Omental fat pad (tissue), 4 donors: ENCODE results near the gene CASD1. TPM values are rescaled to one million over a fixed set of nuclear protein-coding genes. Genes with fewer than 3 reads are reported as not detected.

ENCODE experiments used
- ATAC-seq: fragments of 150-250 bp; one replicate; pipeline ENCODE4 v1.9.1; 2016; ENCODE audit warnings: mild to moderate bottlenecking, moderate library complexity; ENCODE audit not compliant: low FRiP score
- DNase-seq: peaks from one replicate; pipeline ENCODE4 v3.0.0-alpha.2; 2019; ENCODE audit warnings: low spot score
- total RNA-seq, 4 donors: library from RNA; depleted of rRNA; stranded (reverse); fragments of >200 nt; gene quantifications; one replicate each; pipeline ENCODE4 v1.1.0, GENCODE V29; 2016
- TF ChIP-seq, protein P1 (sequence below), 3 donors: fragments of 450-650 bp; IDR thresholded peaks; one replicate each; pipeline ENCODE4 v1.5.1; 2016 to 2017; ENCODE audit warnings: antibody characterized with exemption in 3 of 3, mild to moderate bottlenecking in 3 of 3, moderate library complexity in 2 of 3

Gene CASD1
- total RNA-seq, 4 donors from 2014 or later: 19.1 to 34.5 (median 23.3) TPM

DNA sequence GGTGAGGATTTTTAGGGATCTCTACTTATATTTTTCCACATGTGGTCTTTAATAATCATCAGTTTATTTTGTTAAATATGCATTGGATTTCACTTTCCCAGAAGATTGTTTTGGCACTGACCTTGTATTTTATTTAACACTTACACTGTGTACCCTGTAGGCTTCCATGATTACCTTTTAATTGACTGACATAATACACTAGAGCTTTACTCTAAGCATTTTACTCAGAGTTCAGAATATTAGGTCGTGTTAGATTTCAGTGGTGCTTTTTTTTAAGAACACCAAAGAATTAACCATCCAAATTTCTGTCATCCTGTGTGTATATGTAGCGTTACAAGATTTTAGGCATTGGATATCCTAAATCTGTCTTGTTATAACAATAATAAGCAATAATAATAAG is 23.1 kb downstream of the CASD1 start:
- TF ChIP-seq, protein P1, sequence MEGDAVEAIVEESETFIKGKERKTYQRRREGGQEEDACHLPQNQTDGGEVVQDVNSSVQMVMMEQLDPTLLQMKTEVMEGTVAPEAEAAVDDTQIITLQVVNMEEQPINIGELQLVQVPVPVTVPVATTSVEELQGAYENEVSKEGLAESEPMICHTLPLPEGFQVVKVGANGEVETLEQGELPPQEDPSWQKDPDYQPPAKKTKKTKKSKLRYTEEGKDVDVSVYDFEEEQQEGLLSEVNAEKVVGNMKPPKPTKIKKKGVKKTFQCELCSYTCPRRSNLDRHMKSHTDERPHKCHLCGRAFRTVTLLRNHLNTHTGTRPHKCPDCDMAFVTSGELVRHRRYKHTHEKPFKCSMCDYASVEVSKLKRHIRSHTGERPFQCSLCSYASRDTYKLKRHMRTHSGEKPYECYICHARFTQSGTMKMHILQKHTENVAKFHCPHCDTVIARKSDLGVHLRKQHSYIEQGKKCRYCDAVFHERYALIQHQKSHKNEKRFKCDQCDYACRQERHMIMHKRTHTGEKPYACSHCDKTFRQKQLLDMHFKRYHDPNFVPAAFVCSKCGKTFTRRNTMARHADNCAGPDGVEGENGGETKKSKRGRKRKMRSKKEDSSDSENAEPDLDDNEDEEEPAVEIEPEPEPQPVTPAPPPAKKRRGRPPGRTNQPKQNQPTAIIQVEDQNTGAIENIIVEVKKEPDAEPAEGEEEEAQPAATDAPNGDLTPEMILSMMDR (IDR thresholded peaks at IDR 0.05): no peak
- DNase-seq (no peak), ATAC-seq (no peak)

DNA sequence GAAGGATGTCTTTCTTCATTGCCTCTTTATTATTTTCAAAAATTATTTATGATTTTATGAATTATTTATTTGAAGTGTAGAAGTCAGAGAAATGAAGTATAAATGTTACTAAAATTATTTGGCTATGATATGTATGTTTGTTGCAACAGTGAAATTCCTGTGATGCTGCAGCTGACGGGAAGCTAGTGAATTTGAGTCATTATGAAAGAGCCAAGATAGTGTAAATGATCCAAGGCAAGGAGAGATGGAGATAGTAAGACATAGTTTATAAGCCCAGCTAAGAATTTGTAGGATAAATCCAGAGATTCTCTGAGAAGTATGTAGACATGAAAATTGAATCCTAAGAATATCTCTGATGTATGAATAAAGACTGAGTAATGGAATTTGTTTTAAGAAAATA is 30.8 kb downstream of the CASD1 start:
- DNase-seq: no peak
- TF ChIP-seq, protein P1 (IDR thresholded peaks at IDR 0.05): no peak

DNA sequence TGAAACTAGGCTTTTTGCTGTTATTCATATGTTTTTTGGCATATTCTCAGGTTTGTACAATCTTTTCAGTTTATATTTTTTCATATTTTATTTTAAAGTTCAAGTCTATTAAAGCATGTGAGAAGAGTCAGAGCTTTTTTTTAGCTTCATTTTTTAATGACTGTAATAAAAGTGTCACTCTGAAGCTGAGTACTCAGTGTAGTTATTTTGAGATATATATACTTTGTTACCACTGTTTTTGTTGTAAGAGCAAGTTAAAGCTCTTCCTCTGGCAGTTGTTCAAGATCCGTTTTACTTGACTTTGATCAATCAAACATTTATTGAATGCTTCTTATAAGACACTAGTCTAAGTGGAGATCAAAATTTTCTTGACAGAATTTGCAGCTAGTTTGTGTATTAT is 37.5 kb downstream of the CASD1 start:
- TF ChIP-seq, protein P1 (IDR thresholded peaks at IDR 0.05): no peak
- ATAC-seq (no peak), DNase-seq (no peak)

More for the DNA sequence above, 30.8 kb downstream of the CASD1 start:
- no peak for ATAC-seq

DNA sequence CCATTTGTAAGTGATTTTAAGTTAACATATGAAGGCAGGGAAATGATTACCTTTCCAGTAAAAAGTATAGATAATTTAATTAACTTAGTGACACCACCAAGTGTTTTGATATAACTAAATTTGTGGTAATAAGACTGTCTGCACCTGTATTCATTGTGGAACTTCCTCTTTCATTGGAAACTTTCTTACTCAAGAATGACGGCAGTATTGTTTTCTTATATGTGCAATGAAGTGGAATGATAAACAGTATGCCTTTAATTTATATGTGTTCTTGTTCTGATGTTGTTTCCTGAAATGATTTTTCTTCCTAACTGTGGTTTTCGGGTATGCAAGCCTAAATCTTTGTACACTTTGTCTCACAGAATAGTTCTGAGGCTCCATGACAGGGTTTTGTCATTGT is 46.4 kb downstream of the CASD1 start:
- ATAC-seq (no peak), DNase-seq (no peak)
- TF ChIP-seq, protein P1 (IDR thresholded peaks at IDR 0.05): no peak

DNA sequence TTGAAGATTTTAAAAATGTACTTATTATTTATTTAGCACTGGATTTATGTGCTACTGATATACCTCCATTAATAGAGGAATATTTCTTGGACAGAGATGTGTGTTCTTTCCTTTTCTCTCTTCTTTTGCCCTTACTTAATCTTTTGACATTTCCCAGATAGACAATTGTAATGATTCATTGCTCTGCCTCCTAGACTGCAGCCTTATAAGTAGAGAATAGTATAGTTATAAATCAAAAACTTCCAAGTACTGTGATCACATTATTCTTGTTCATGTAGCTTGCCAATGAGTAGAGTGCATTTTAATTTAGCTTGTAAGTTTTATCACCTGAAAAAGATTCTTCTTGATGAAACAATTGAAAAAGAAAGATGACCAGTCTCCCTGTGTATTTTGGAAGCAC is 47.6 kb downstream of the CASD1 start:
- ATAC-seq: no peak
- DNase-seq: no peak
- TF ChIP-seq, protein P1 (IDR thresholded peaks at IDR 0.05): no peak

DNA sequence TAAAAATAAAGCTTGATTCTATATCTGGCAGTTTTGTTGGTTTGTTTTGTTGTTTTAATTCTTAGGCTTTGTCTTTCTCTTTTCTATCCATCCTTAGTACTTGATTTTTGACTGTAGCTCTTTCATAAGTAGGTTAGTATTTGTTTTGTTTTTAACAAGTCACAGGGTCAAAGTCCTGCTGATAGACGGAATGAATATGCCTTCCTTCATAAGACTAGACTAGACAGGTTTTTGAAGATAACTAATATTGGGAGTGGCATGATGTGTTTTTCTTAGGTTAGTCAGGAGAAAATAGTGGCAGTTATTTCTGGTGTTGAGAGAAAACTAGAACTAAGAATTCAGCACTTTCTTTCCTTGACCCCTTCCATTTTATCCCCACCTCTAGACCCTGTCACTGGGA is 50.4 kb downstream of the CASD1 start:
- ATAC-seq (no peak), DNase-seq (no peak)
- TF ChIP-seq, protein P1 (IDR thresholded peaks at IDR 0.05): no peak

DNA sequence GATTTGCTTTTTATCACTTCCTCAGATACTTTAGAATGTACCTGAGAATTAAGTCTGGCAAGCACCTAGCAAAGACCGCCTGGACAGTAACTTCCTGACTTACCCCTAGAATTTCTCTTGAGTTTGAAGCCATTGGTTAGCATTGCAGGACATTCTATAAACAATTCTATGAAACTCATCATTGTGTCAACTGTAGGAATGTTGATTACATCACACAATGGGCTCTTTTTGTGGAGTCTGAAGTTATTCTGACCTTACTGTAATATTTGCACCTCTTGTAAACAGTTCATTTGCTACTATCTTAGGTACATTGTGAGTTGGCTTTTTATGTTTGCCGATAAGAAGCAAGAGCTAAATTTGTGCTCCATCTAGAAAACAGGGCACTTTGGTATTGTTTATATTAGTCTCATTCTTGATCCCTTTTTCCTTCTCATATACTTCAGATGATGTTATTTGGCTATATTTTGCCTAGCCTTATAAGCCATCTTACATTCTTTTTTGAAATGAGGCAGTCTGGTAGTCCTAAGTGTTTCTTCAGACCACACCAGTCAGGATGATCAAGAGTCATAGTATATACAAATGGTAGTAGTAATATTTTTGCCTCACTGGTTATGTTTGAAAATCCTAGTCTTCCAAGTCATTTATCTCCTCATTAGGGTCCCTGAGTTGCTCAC is 52.4 kb downstream of the CASD1 start:
- no peak for ATAC-seq
- TF ChIP-seq, protein P1 (IDR thresholded peaks at IDR 0.05): no peak
- DNase-seq: no peak
